AG09319 (cell line): ENCODE measurements around the gene USP3.

Source experiments
- DNase-seq: peaks from one replicate; pipeline ENCODE4 v3.0.0-alpha.2; 2010; ENCODE audit warnings: low read depth; ENCODE audit errors: extremely low read depth
- TF ChIP-seq, protein P1 (sequence below): IDR thresholded peaks from 2 replicates; pipeline ENCODE4 v1.5.1; 2011; ENCODE audit warnings: low read depth, mild to moderate bottlenecking, inconsistent platforms, low read length, moderate library complexity

Gene USP3

DNA sequence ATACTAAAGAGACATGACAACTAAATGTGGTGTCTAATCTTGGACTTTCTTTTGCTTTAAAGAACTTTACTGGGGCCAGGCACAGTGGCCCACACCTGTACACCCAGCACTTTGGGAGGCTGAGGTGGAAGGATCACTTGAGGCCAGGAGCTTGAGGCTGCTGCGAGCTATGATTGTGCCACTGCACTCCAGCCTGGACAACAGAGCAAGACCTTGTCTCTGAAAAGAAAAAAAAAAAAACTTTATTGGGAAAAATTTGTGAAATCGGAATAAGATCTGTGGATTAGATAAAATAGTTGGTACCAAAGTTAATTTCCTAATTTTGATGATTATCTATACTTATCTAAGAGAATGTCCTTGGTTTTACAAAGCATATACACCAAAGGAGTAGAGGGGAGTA lies 34.4 kb upstream of the USP3 start:
- DNase-seq, result no peak
- TF ChIP-seq, protein P1, sequence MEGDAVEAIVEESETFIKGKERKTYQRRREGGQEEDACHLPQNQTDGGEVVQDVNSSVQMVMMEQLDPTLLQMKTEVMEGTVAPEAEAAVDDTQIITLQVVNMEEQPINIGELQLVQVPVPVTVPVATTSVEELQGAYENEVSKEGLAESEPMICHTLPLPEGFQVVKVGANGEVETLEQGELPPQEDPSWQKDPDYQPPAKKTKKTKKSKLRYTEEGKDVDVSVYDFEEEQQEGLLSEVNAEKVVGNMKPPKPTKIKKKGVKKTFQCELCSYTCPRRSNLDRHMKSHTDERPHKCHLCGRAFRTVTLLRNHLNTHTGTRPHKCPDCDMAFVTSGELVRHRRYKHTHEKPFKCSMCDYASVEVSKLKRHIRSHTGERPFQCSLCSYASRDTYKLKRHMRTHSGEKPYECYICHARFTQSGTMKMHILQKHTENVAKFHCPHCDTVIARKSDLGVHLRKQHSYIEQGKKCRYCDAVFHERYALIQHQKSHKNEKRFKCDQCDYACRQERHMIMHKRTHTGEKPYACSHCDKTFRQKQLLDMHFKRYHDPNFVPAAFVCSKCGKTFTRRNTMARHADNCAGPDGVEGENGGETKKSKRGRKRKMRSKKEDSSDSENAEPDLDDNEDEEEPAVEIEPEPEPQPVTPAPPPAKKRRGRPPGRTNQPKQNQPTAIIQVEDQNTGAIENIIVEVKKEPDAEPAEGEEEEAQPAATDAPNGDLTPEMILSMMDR, result no peak

DNA sequence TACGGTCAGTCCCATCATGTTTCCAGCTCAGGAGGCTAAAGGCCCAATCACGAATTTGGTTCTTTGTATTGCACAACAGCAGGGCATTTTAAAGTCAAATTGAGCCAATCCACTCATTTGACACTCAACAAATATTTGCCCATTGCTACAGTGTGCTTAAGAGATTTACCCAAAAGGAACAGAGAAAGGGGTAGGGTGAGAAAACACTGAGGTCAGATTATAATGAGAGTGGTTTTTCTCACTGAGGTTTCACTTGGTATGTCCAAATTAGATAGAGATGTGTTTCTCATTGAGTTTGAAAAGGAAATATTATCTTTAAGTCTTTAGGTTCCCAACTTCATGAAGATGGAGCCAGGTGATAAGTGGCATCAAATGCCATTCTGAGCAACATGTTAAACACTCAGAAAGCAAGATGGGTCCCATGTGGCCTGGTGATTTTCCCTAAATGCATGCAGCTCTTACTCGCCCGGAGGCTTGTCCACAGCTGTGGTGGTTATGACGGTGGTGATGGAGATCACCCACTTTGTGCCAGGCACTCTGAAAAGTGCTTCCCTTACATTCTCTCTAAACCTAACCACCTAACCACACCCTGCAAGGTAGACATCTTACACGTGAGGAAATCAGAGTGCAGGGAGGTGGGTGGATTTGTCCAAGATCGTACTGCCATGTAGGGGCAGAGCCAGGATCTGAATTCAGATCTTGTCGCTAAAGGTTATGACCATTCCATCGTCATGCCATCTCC lies 31.2 kb upstream of the USP3 start:
- no peak for DNase-seq
- TF ChIP-seq, protein P1, result no peak

DNA sequence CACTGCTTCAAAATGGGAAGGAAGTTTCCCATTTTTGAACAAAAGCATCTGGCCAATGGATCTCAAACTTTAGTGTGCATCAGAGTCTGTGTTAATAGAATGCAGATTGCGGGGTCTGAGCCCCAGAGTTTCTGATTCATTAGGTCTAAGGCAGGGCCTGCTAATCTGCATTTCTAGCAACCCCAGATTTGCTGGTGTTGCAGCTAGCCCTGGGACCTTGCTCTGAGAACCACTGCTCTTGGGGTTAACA lies 30.7 kb upstream of the USP3 start:
- no peak for DNase-seq
- TF ChIP-seq, protein P1, result no peak

DNA sequence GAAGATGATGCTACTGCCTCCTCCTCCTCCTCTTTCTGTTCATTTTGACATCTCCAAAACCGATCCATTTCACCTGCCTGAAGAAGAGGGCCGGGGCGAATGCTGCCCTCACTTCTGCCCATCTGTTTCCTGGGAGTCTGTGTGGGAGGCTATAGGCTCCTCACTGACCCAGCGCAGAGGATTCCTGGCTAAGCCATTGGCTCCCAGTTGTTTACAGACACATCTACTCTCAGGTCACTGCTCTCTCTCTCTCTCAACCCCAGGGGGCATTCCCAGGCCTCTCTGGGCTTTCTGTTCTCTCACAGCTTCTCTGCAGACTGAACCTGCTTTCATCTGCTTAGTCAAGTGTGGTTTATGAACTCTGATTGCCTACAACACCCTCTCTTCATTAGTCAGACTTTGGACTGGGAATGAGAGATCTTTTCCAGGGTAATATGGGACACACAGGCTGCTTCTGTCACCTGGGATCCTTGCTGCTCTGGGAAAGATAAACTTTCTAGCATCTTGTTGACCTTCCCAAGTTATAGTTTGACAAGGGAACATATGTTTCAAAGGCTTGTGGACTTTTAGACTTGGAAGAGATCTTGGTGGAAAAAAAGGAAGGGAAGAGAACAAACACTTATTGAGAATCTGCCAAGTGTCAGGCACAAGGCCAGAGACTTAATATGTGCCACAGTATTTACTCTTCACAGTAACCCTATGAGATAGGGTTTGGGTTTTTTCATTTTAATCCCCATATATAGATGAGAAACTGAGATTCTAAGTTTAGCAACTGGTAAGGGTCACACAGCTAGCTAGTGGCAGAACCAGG lies 30.2 kb upstream of the USP3 start:
- TF ChIP-seq, protein P1, result no peak
- DNase-seq, result no peak

DNA sequence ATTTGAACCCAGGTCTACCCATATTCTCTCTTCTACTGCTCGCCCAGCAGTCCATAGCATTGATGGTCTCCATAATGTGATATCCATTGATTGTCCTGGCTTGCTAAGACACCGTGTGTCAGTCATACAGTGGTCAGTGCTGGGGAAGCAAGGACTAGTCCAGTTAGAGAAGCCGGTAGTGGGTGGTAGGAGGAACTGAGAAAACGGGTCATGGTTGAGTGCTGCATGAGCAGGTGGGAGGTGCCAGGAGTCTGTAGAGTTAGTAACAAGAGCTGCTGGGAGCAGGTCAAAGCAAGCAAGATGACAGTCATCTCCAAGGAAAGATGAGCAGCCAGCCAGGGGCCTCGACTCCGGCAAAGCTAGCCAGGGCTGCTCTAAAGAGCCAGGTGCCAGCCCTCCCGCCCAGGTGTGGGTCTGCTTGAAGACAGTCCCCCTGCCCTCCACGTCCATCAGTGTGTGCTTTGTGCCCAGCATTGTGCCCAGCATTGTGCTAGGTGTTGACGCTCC lies 29.5 kb upstream of the USP3 start:
- TF ChIP-seq, protein P1, result no peak
- DNase-seq, result no peak

DNA sequence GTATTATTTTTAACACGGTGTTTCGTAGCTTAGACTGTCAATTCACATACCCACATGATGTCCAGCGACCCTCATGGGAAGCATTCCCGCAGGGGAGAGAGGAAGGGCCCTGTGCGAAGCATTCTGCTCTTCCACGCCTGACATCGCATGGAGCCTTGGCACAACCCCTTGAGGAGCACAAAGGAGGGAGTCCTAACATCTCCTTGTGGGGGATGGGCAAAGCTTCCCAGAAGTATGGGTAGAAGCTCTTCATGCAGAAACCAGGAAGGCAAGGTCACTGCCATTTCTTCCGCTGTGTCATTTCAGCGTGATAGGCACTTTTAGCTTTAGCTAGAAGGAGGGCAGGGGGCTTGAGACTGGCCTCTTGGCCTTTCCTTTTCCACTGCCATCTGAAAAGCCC lies 28.7 kb upstream of the USP3 start:
- no peak for DNase-seq
- TF ChIP-seq, protein P1, result no peak

DNA sequence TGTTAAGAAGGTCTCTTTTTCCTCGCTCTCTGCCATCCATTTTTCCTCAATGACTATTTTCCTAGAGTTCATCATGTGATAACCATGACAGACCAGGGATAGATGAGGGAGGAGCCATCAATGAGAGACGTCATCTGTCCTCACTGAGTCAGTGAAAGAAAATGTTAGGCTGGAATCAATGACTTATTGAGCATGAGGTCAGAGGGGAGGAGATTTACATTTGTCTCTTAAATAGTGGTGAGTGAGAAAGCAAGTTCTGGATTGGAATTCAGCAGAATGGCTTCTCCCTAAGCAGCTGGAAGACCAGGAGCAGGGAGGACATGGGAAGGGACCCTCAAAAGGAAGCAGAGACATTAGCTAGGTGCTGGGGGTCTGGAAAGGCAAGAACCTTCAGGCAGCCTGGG lies 28.2 kb upstream of the USP3 start:
- TF ChIP-seq, protein P1, result no peak
- DNase-seq, result peak; percentile 64
